SU-DHL-6 (cell line): ENCODE results near the gene PMVK.

Experiments used
- H2AFZ ChIP-seq: fragments of 200-600 bp; sonication (generic); 2 replicates; pipeline ENCODE4 v1.6.1; 2014; ENCODE audit warnings: low read depth, mild to moderate bottlenecking, moderate library complexity, mixed read lengths, antibody characterized with exemption, low read length; ENCODE audit not compliant: severe bottlenecking
- H3F3A ChIP-seq: fragments of 200-600 bp; shearing (Covaris generic); 2 replicates; pipeline ENCODE4 v1.6.0; 2016; ENCODE audit warnings: antibody characterized with exemption, mild to moderate bottlenecking; ENCODE audit not compliant: insufficient read depth
- H3K27ac ChIP-seq: fragments of 200-600 bp; sonication (generic); 2 replicates; pipeline ENCODE4 v1.5.1; 2016; ENCODE audit warnings: low read depth, mild to moderate bottlenecking, low read length, moderate library complexity, mixed read lengths
- H3K27me3 ChIP-seq: fragments of 200-600 bp; sonication (generic), shearing (Covaris generic); 2 replicates; pipeline ENCODE4 v1.6.0; 2014; ENCODE audit warnings: mild to moderate bottlenecking, low read length
- H3K36me3 ChIP-seq: fragments of 200-600 bp; sonication (generic); 2 replicates; pipeline ENCODE4 v1.6.1; 2014; ENCODE audit warnings: mild to moderate bottlenecking, low read length, mixed read lengths
- H3K4me2 ChIP-seq: fragments of 300-600, 200-600 bp; shearing (Covaris generic), sonication (generic); 2 replicates; pipeline ENCODE4 v1.6.0; 2014; ENCODE audit warnings: low read length, low read depth, mild to moderate bottlenecking; ENCODE audit not compliant: poor library complexity, severe bottlenecking
- H3K4me3 ChIP-seq: fragments of 200-600 bp; sonication (generic); 2 replicates; pipeline ENCODE4 v1.5.1; 2014; ENCODE audit warnings: antibody characterized with exemption, low read length, mild to moderate bottlenecking, mixed read lengths; ENCODE audit not compliant: insufficient read depth, poor library complexity, severe bottlenecking
- H3K79me2 ChIP-seq: fragments of 200-600 bp; sonication (generic); 2 replicates; pipeline ENCODE4 v1.6.1; 2014; ENCODE audit warnings: mild to moderate bottlenecking, low read length, moderate library complexity; ENCODE audit not compliant: insufficient read depth
- H3K9ac ChIP-seq: fragments of 200-600 bp; sonication (generic); 2 replicates; pipeline ENCODE4 v1.7.0; 2014; ENCODE audit warnings: mild to moderate bottlenecking, low read length
- H3K9me2 ChIP-seq: fragments of 200-600 bp; sonication (generic); replicated peaks from 2 replicates; pipeline ENCODE4 v1.6.1; 2014; ENCODE audit warnings: low read length; ENCODE audit not compliant: insufficient read depth
- H3K9me3 ChIP-seq: fragments of 200-600 bp; sonication (generic); 2 replicates; pipeline ENCODE4 v1.6.1; 2014; ENCODE audit warnings: low read length, mixed read lengths; ENCODE audit not compliant: insufficient read depth
- H4K20me1 ChIP-seq: fragments of 200-600 bp; sonication (generic); 2 replicates; pipeline ENCODE4 v1.6.1; 2014; ENCODE audit warnings: low read depth, mild to moderate bottlenecking, antibody characterized with exemption, low read length, moderate library complexity, mixed read lengths
- CTCF ChIP-seq: fragments of 200-600 bp; sonication (generic); IDR thresholded peaks from one replicate; pipeline ENCODE4 v1.5.1; 2017; ENCODE audit warnings: antibody characterized with exemption, mild to moderate bottlenecking, low read length, moderate library complexity; ENCODE audit not compliant: insufficient read depth, poor library complexity, severe bottlenecking
- EZH2phosphoT487 ChIP-seq: fragments of 200-600 bp; sonication (generic), shearing (Covaris generic); conservative IDR thresholded peaks from 2 replicates; pipeline ENCODE4 v1.6.1; 2018; ENCODE audit warnings: mild to moderate bottlenecking, antibody characterized with exemption, low read length, moderate library complexity, mixed read lengths

The PMVK gene

GRCh38 chr1:154968731-154969130 is 32.2 kb upstream of the PMVK start:
- H3K27me3 ChIP-seq: no peaks in the 10 kb centered on the region
- H3K79me2 ChIP-seq: peaks cover 27% of the 10 kb centered on the region
- no peak overlapping the region for H3K4me3 ChIP-seq
- TF ChIP-seq CTCF (no peak), EZH2phosphoT487 (no peak)
- H3K36me3 ChIP-seq: peaks cover 1% of the 10 kb centered on the region; the same call in 1 of the 2 replicates
- H2AFZ ChIP-seq: no peak overlapping the region
- H3K9ac ChIP-seq: no peak overlapping the region
- H4K20me1 ChIP-seq: no peaks in the 10 kb centered on the region
- H3K4me2 ChIP-seq: no peak overlapping the region
- no peak overlapping the region for H3K27ac ChIP-seq
- no peaks in the 10 kb centered on the region for H3K9me2 ChIP-seq
- peaks cover 20% of the 10 kb centered on the region; the same call in 1 of the 2 replicates for H3F3A ChIP-seq
- no peaks in the 10 kb centered on the region for H3K9me3 ChIP-seq

- Histone ChIP-seq H3K27me3 (no peaks in the 10 kb centered on the region), H3K36me3 (peaks cover 3% of the 10 kb centered on the region; the same call in 1 of the 2 replicates), H4K20me1 (no peaks in the 10 kb centered on the region), H3K27ac (no peak overlapping the region), H3K79me2 (peaks cover 18% of the 10 kb centered on the region), H2AFZ (no peak overlapping the region), H3K9me2 (no peaks in the 10 kb centered on the region), H3K4me2 (no peak overlapping the region), H3K9ac (no peak overlapping the region), H3K4me3 (no peak overlapping the region), H3F3A (peaks cover 13% of the 10 kb centered on the region; the same call in 1 of the 2 replicates), H3K9me3 (no peaks in the 10 kb centered on the region)
- TF ChIP-seq EZH2phosphoT487 (no peak), CTCF (no peak)
Measured at GRCh38 chr1:154967331-154967950, 30.9 kb upstream of the PMVK start.

- TF ChIP-seq CTCF: no peak
- no peak for TF ChIP-seq EZH2phosphoT487
- Histone ChIP-seq H3K27me3 (no peaks in the 10 kb centered on the region), H4K20me1 (no peaks in the 10 kb centered on the region), H3K27ac (no peak overlapping the region), H2AFZ (no peak overlapping the region), H3F3A (peaks cover 16% of the 10 kb centered on the region; the same call in 1 of the 2 replicates), H3K9me3 (no peaks in the 10 kb centered on the region), H3K36me3 (peaks cover 3% of the 10 kb centered on the region; the same call in 1 of the 2 replicates), H3K4me2 (no peak overlapping the region), H3K9ac (no peak overlapping the region), H3K9me2 (no peaks in the 10 kb centered on the region), H3K79me2 (peaks cover 12% of the 10 kb centered on the region), H3K4me3 (no peak overlapping the region)
Measured at GRCh38 chr1:154966111-154966510, 29.6 kb upstream of the PMVK start.
